Rectal smooth muscle tissue (tissue), 1 donor: ENCODE measurements around the gene TMEM18.
"Not testable (repeated sequence)": the region's sequence is repeated elsewhere in the genome, so short reads cannot be mapped to it uniquely, and the experiment has no call there.

Source experiments
- H3K27ac ChIP-seq: one replicate; pipeline ENCODE4 v1.7.0; 2013; ENCODE audit warnings: low read depth, low read length, inconsistent platforms
- H3K27me3 ChIP-seq: one replicate; pipeline ENCODE4 v1.7.0; 2013; ENCODE audit warnings: low read length; ENCODE audit not compliant: control insufficient read depth, insufficient read depth
- H3K36me3 ChIP-seq: one replicate; pipeline ENCODE4 v1.7.0; 2013; ENCODE audit warnings: low read length; ENCODE audit not compliant: control insufficient read depth, insufficient read depth
- H3K4me1 ChIP-seq: one replicate; pipeline ENCODE4 v1.7.0; 2013; ENCODE audit warnings: low read length; ENCODE audit not compliant: control insufficient read depth, insufficient read depth
- H3K4me3 ChIP-seq: one replicate; pipeline ENCODE4 v1.7.0; 2013; ENCODE audit warnings: low read length
- H3K9ac ChIP-seq: one replicate; pipeline ENCODE4 v1.7.0; 2013; ENCODE audit warnings: low read length

TMEM18 gene

GRCh38 chr2:691821-692761, 14.9 kb upstream of the TMEM18 start:
- Histone ChIP-seq H3K4me3 (no peak overlapping the region), H3K9ac (no peak overlapping the region), H3K27ac (no peak overlapping the region), H3K27me3 (no peaks in the 10 kb centered on the region), H3K36me3 (no peaks in the 10 kb centered on the region), H3K4me1 (no peaks in the 10 kb centered on the region)

GRCh38 chr2:690799-691198, 13.6 kb upstream of the TMEM18 start:
- Histone ChIP-seq H3K27ac (no peak overlapping the region), H3K27me3 (no peaks in the 10 kb centered on the region), H3K4me1 (no peaks in the 10 kb centered on the region)

GRCh38 chr2:689877-690510, 12.8 kb upstream of the TMEM18 start:
- H3K27me3 ChIP-seq = no peaks in the 10 kb centered on the region
- no peaks in the 10 kb centered on the region for H3K36me3 ChIP-seq
- no peak overlapping the region for H3K9ac ChIP-seq
- H3K27ac ChIP-seq = no peak overlapping the region
- H3K4me1 ChIP-seq = no peaks in the 10 kb centered on the region
- H3K4me3 ChIP-seq = no peak overlapping the region

More at GRCh38 chr2:690799-691198, 13.6 kb upstream of the TMEM18 start:
- Histone ChIP-seq H3K9ac (no peak overlapping the region), H3K36me3 (no peaks in the 10 kb centered on the region), H3K4me3 (no peak overlapping the region)

GRCh38 chr2:689237-689636, 12.0 kb upstream of the TMEM18 start:
- Histone ChIP-seq H3K9ac (no peak overlapping the region), H3K27ac (no peak overlapping the region)

GRCh38 chr2:688504-689076, 11.4 kb upstream of the TMEM18 start:
- H3K4me1 ChIP-seq = no peaks in the 10 kb centered on the region
- H3K9ac ChIP-seq = no peak overlapping the region
- H3K27ac ChIP-seq = no peak overlapping the region
- no peaks in the 10 kb centered on the region for H3K36me3 ChIP-seq
- no peak overlapping the region for H3K4me3 ChIP-seq
- no peaks in the 10 kb centered on the region for H3K27me3 ChIP-seq

More at GRCh38 chr2:689237-689636, 12.0 kb upstream of the TMEM18 start:
- no peaks in the 10 kb centered on the region for H3K27me3 ChIP-seq
- no peak overlapping the region for H3K4me3 ChIP-seq
- H3K4me1 ChIP-seq = no peaks in the 10 kb centered on the region
- H3K36me3 ChIP-seq = no peaks in the 10 kb centered on the region

GRCh38 chr2:685421-685820, 8.2 kb upstream of the TMEM18 start:
- no peaks in the 10 kb centered on the region for H3K4me1 ChIP-seq
- H3K36me3 ChIP-seq = no peaks in the 10 kb centered on the region
- no peak overlapping the region for H3K27ac ChIP-seq
- H3K4me3 ChIP-seq = no peak overlapping the region
- no peaks in the 10 kb centered on the region for H3K27me3 ChIP-seq
- no peak overlapping the region for H3K9ac ChIP-seq

GRCh38 chr2:684913-685312, 7.7 kb upstream of the TMEM18 start:
- not testable (repeated sequence) for H3K36me3 ChIP-seq, H3K27me3 ChIP-seq, H3K27ac ChIP-seq, H3K4me1 ChIP-seq, H3K9ac ChIP-seq, H3K4me3 ChIP-seq

- H3K27me3 ChIP-seq = no peaks in the 10 kb centered on the region
- H3K9ac ChIP-seq = no peak overlapping the region
- no peak overlapping the region for H3K4me3 ChIP-seq
- no peak overlapping the region for H3K27ac ChIP-seq
- no peaks in the 10 kb centered on the region for H3K4me1 ChIP-seq
- H3K36me3 ChIP-seq = no peaks in the 10 kb centered on the region
Observed at GRCh38 chr2:682226-682625, 5.0 kb upstream of the TMEM18 start.

GRCh38 chr2:681312-681711, 4.1 kb upstream of the TMEM18 start:
- Histone ChIP-seq H3K27me3 (no peaks in the 10 kb centered on the region), H3K4me1 (no peaks in the 10 kb centered on the region), H3K27ac (no peak overlapping the region), H3K36me3 (no peaks in the 10 kb centered on the region), H3K9ac (no peak overlapping the region), H3K4me3 (no peak overlapping the region)

- Histone ChIP-seq H3K4me1 (peaks cover 3% of the 10 kb centered on the region), H3K9ac (no peak overlapping the region), H3K36me3 (no peaks in the 10 kb centered on the region), H3K4me3 (no peak overlapping the region), H3K27ac (no peak overlapping the region), H3K27me3 (no peaks in the 10 kb centered on the region)
Observed at GRCh38 chr2:680496-680895, 3.3 kb upstream of the TMEM18 start.

GRCh38 chr2:678964-679363, 1.8 kb upstream of the TMEM18 start:
- no peak overlapping the region for H3K4me3 ChIP-seq
- H3K9ac ChIP-seq = no peak overlapping the region
- no peaks in the 10 kb centered on the region for H3K36me3 ChIP-seq
- H3K4me1 ChIP-seq = peaks cover 3% of the 10 kb centered on the region
- H3K27ac ChIP-seq = no peak overlapping the region
- no peaks in the 10 kb centered on the region for H3K27me3 ChIP-seq

- Histone ChIP-seq H3K9ac (peak overlapping the region; percentile 89), H3K4me3 (peak overlapping the region; percentile 92), H3K27ac (peak overlapping the region; percentile 100), H3K27me3 (no peaks in the 10 kb centered on the region), H3K4me1 (peaks cover 3% of the 10 kb centered on the region), H3K36me3 (no peaks in the 10 kb centered on the region)
Observed at GRCh38 chr2:677959-678550, 849 bp upstream of the TMEM18 start.
